ENCODE measurements around the gene CRABP1. TPM values are rescaled to one million over a fixed set of nuclear protein-coding genes. Genes with fewer than 3 reads are reported as not detected.
A peak's percentile ranks its signal among the peaks of the same experiment; 100 is the strongest.

The CRABP1 gene
- polyA plus RNA-seq, 2 of the 4 experiments (the other 2 are of a cell fraction), result 0.57 to 1.1 TPM

GRCh38 chr15:78389322-78389721, 49.2 kb downstream of the CRABP1 start:
- CTCF ChIA-PET, result interaction anchor here (0.8 to 6.1 kb wide), 5 partner anchors 8 to 80 kb away, joined by 3 to 36 read pairs (median 5); no protein-coding TSS in a partner anchor
- no peak for FAIRE-seq
- H3K9me3 ChIP-seq, result no peaks in the 10 kb centered on the region
- no peak for ATAC-seq
- TF ChIP-seq NPAS2 (CRISPR knock-in tag; IDR thresholded peaks at IDR 0.05; ENCODE audit: borderline replicate concordance), result no peak
- no peak for TF ChIP-seq FOSL2 (IDR thresholded peaks at IDR 0.05)
- TF ChIP-seq FOSL2 (CRISPR knock-in tag; IDR thresholded peaks at IDR 0.05), result no peak
- TF ChIP-seq USF2 (IDR thresholded peaks at IDR 0.05), result no peak
- no peak for TF ChIP-seq HOXB13 (CRISPR knock-in tag; IDR thresholded peaks at IDR 0.05; ENCODE audit: low read depth)
- TF ChIP-seq NR3C1 (IDR thresholded peaks at IDR 0.05), result no peak
- TF ChIP-seq GATA3 (IDR thresholded peaks at IDR 0.05; ENCODE audit: borderline replicate concordance), result no peak
- TF ChIP-seq FOSB (CRISPR knock-in tag; IDR thresholded peaks at IDR 0.05), result no peak
- no peak for TF ChIP-seq HEYL (CRISPR knock-in tag; IDR thresholded peaks at IDR 0.05)
- TF ChIP-seq MAZ (IDR thresholded peaks at IDR 0.05; ENCODE audit: borderline replicate concordance, low read depth, low read length), result no peak
- TF ChIP-seq SREBF2 (IDR thresholded peaks at IDR 0.05), result no peak
- no peak for TF ChIP-seq MYC (IDR thresholded peaks at IDR 0.05; ENCODE audit: borderline replicate concordance, low read length)
- TF ChIP-seq PBX3 (IDR thresholded peaks at IDR 0.05), result no peak
- no peak for TF ChIP-seq SMC3 (IDR thresholded peaks at IDR 0.05)
- no peak for TF ChIP-seq NFE2L2 (conservative IDR thresholded peaks at IDR 0.05; ENCODE audit: low read length)
- no peak for TF ChIP-seq MAFK (IDR thresholded peaks at IDR 0.05; ENCODE audit: partially characterized antibody)
- TF ChIP-seq ATOH8 (CRISPR knock-in tag; IDR thresholded peaks at IDR 0.05; ENCODE audit: low read depth), result no peak
- no peak for TF ChIP-seq PHF8 (IDR thresholded peaks at IDR 0.05; ENCODE audit: borderline replicate concordance, low read depth)
- no peak for TF ChIP-seq ZC3H11A (IDR thresholded peaks at IDR 0.05)
- no peak for DNase-seq (ENCODE audit: low read depth in 1 of 2, low spot score in 1 of 2)
- no peak overlapping the region for H3K27ac ChIP-seq
- H3K4me3 ChIP-seq, result no peak overlapping the region
- H3K4me2 ChIP-seq, result no peak overlapping the region
- POLR2A ChIA-PET, result no interaction called here
- H3K4me1 ChIP-seq, result no peaks in the 10 kb centered on the region
- WGBS (ENCODE audit: missing lambda C conversion rate), result 49% methylated on average over 6 of the region's 7 CpGs

- H3K4me3 ChIP-seq, result no peak overlapping the region
- CTCF ChIA-PET, result interaction anchor here (0.7 to 6.1 kb wide), 6 partner anchors 7 to 118 kb away, joined by 3 to 36 read pairs (median 4); no protein-coding TSS in a partner anchor
- no peak for FAIRE-seq
Observed at GRCh38 chr15:78389738-78390137, 49.6 kb downstream of the CRABP1 start.

GRCh38 chr15:78390242-78390641, 50.1 kb downstream of the CRABP1 start:
- ATAC-seq, result no peak
- no peak for FAIRE-seq
- no peaks in the 10 kb centered on the region for H3K9me3 ChIP-seq
- H3K4me2 ChIP-seq, result no peak overlapping the region
- no peaks in the 10 kb centered on the region for H3K4me1 ChIP-seq
- ChIA-PET CTCF (interaction anchor here (0.5 to 1.0 kb wide), 3 partner anchors 14 to 118 kb away, joined by 3 to 4 read pairs (median 3); no protein-coding TSS in a partner anchor), POLR2A (no interaction called here)
- no peak overlapping the region for H3K4me3 ChIP-seq
- no peak for DNase-seq (ENCODE audit: low read depth in 1 of 2, low spot score in 1 of 2)
- no peak for TF ChIP-seq NR3C1 (IDR thresholded peaks at IDR 0.05)
- no peak for TF ChIP-seq ZC3H11A (IDR thresholded peaks at IDR 0.05)
- TF ChIP-seq KDM1A (IDR thresholded peaks at IDR 0.05; ENCODE audit: low read depth), result no peak
- TF ChIP-seq ESRRA (IDR thresholded peaks at IDR 0.05; ENCODE audit: borderline replicate concordance, low read length), result no peak
- TF ChIP-seq CBX2 (IDR thresholded peaks at IDR 0.05; ENCODE audit: borderline replicate concordance, low read depth), result no peak
- TF ChIP-seq NPAS2 (CRISPR knock-in tag; IDR thresholded peaks at IDR 0.05; ENCODE audit: borderline replicate concordance), result no peak
- TF ChIP-seq POLR2AphosphoS2 (conservative IDR thresholded peaks at IDR 0.05; ENCODE audit: low read length), result no peak
- TF ChIP-seq TFCP2L1 (CRISPR knock-in tag; IDR thresholded peaks at IDR 0.05), result no peak
- H3K27ac ChIP-seq, result no peak overlapping the region
- 17% methylated on average over 1 of the region's 1 CpG for WGBS (ENCODE audit: missing lambda C conversion rate)

More at GRCh38 chr15:78389738-78390137, 49.6 kb downstream of the CRABP1 start:
- Histone ChIP-seq H3K9me3 (no peaks in the 10 kb centered on the region), H3K4me2 (no peak overlapping the region), H3K27ac (no peak overlapping the region), H3K4me1 (no peaks in the 10 kb centered on the region)
- TF ChIP-seq ATOH8 (CRISPR knock-in tag; IDR thresholded peaks at IDR 0.05; ENCODE audit: low read depth), result no peak
- TF ChIP-seq MAFK (IDR thresholded peaks at IDR 0.05; ENCODE audit: partially characterized antibody), result peak; percentile 14
- no peak for TF ChIP-seq EHF (CRISPR knock-in tag; IDR thresholded peaks at IDR 0.05)
- WGBS (ENCODE audit: missing lambda C conversion rate), result 57% methylated on average over 2 of the region's 2 CpGs
- POLR2A ChIA-PET, result no interaction called here
- DNase-seq (ENCODE audit: low read depth in 1 of 2, low spot score in 1 of 2) (no peak), ATAC-seq (no peak)
